ENCODE results near the gene CASTOR1.

CASTOR1 gene

DNA sequence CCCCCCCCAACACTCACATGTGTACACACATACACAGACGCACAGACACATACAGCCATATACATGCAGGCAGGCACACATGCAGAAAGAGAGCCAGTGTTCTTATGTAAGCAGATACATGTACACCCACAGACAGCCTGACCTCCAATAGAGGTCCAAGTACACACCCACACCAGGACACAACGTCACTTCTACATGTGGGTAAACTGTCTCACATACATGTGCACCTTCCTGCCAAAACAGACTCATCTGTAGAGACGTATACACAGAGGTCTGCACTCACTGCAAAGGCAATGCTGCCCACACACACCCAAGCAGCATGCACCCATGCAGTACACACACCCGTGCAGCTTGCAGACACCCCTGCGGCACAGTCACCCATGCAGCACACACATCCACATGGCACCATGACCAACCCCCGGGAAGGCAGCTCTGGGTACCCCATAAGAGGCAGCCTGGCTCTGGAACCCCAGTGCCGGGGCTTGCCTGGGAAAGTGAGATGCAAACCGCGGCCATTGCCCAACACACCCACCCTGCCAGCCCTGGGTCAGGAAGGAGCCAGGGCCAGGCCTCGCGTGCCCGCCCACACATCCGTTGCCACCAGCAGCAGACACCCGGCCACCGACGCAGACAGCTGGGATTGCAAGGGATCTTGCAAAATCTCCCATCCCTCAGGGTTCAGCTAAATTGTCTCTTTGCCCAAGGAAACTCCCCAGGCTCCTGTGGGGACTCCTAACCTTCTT, 10.1 kb downstream of the CASTOR1 start:
- Histone ChIP-seq H3K79me2 (ENCODE audit: insufficient read depth, low read length) (no peaks in the 10 kb centered on the region), H3K36me3 (ENCODE audit: low read length) (no peaks in the 10 kb centered on the region), H3K4me3 (ENCODE audit: insufficient read depth, low read length, poor library complexity, severe bottlenecking) (no peak overlapping the region), H3K27ac (ENCODE audit: low read depth, low read length) (no peak overlapping the region), H2AFZ (ENCODE audit: low read depth, low read length, severe bottlenecking) (no peak overlapping the region), H3K9me2 (replicated peaks; ENCODE audit: insufficient read depth, low read length) (no peaks in the 10 kb centered on the region), H3K9ac (ENCODE audit: low read length) (no peak overlapping the region), H3K9me3 (ENCODE audit: insufficient read depth, low read length) (no peaks in the 10 kb centered on the region), H3K4me2 (ENCODE audit: low read depth, low read length, poor library complexity, severe bottlenecking) (no peak overlapping the region), H3K27me3 (ENCODE audit: low read length) (no peaks in the 10 kb centered on the region), H4K20me1 (ENCODE audit: low read depth, low read length) (no peaks in the 10 kb centered on the region), H3F3A (ENCODE audit: insufficient read depth) (no peaks in the 10 kb centered on the region)
- TF ChIP-seq, protein P1, sequence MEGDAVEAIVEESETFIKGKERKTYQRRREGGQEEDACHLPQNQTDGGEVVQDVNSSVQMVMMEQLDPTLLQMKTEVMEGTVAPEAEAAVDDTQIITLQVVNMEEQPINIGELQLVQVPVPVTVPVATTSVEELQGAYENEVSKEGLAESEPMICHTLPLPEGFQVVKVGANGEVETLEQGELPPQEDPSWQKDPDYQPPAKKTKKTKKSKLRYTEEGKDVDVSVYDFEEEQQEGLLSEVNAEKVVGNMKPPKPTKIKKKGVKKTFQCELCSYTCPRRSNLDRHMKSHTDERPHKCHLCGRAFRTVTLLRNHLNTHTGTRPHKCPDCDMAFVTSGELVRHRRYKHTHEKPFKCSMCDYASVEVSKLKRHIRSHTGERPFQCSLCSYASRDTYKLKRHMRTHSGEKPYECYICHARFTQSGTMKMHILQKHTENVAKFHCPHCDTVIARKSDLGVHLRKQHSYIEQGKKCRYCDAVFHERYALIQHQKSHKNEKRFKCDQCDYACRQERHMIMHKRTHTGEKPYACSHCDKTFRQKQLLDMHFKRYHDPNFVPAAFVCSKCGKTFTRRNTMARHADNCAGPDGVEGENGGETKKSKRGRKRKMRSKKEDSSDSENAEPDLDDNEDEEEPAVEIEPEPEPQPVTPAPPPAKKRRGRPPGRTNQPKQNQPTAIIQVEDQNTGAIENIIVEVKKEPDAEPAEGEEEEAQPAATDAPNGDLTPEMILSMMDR (IDR thresholded peaks at IDR 0.05; ENCODE audit: insufficient read depth, low read length, poor library complexity, severe bottlenecking), result no peak
- TF ChIP-seq EZH2phosphoT487 (conservative IDR thresholded peaks at IDR 0.05; ENCODE audit: low read length), result no peak

DNA sequence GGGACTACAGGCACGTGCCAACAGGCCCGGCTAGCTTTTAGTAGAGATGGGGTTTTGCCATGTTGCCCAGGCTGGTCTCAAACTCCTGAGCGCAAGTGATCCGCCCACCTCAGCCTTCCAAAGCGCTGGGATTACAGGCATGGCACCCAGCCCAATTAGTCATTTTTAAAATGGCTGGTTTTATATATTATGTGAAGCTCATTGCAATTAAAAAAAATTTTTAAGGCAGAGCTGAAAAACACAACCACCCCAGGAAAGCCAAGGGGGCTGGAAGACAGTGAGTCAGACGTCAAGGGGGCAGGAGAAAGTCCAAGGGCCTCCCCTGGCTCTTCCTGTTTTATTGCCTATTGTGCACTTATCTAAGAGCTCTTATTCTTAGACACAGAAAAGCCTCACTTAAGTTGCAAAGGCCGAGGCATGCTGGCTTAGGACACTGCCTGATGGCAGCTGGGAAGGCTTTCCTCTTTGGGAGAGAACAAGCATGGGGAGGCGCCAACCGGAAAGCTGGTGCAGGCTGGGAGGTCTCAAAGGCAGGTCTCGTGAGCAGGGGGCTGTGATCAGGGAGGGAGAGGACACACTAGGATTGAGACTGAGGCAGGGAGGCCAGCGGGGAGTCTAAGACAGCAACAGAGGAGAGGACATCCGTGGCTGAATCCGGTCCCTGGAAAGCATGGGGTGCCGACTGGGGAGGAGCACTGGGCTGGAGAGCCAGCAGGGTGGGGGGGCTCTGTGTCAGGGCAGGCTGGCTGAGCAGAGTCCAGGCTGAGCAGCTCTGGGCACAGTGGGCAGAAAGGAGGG, 11.6 kb downstream of the CASTOR1 start:
- no peaks in the 10 kb centered on the region for H3F3A ChIP-seq (ENCODE audit: insufficient read depth)
- no peak overlapping the region for H2AFZ ChIP-seq (ENCODE audit: low read depth, low read length, severe bottlenecking)
- TF ChIP-seq, protein P1 (IDR thresholded peaks at IDR 0.05; ENCODE audit: insufficient read depth, low read length, poor library complexity, severe bottlenecking), result no peak
- no peak for TF ChIP-seq EZH2phosphoT487 (conservative IDR thresholded peaks at IDR 0.05; ENCODE audit: low read length)
- H3K27me3 ChIP-seq (ENCODE audit: low read length), result no peaks in the 10 kb centered on the region
- no peaks in the 10 kb centered on the region for H4K20me1 ChIP-seq (ENCODE audit: low read depth, low read length)
- H3K27ac ChIP-seq (ENCODE audit: low read depth, low read length), result no peak overlapping the region
- H3K9me2 ChIP-seq (replicated peaks; ENCODE audit: insufficient read depth, low read length), result no peaks in the 10 kb centered on the region
- no peak overlapping the region for H3K4me3 ChIP-seq (ENCODE audit: insufficient read depth, low read length, poor library complexity, severe bottlenecking)
- H3K36me3 ChIP-seq (ENCODE audit: low read length), result no peaks in the 10 kb centered on the region
- H3K9ac ChIP-seq (ENCODE audit: low read length), result no peak overlapping the region
- H3K79me2 ChIP-seq (ENCODE audit: insufficient read depth, low read length), result no peaks in the 10 kb centered on the region
- no peak overlapping the region for H3K4me2 ChIP-seq (ENCODE audit: low read depth, low read length, poor library complexity, severe bottlenecking)
- H3K9me3 ChIP-seq (ENCODE audit: insufficient read depth, low read length), result no peaks in the 10 kb centered on the region

DNA sequence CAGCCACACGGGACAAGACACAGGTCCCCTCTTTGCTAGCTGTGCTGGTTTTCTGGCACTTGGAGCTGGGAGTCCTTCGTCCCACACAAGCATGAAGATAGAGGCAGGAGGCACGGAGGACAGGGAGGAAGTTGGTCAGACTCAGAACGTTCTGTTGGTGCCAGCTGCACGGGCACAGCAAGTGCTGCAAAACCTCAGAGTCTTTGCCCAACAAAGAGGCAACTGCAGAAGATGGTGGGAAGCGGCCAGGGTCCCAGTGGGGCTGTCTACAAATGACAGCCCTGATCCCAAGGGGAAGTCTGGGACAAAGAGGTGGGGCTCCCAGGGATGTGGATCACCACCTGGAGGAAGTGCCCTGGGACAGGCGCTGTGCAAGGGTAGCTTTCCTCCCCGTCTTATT, 13.3 kb downstream of the CASTOR1 start:
- H3K4me3 ChIP-seq (ENCODE audit: insufficient read depth, low read length, poor library complexity, severe bottlenecking), result no peak overlapping the region
- H3K9ac ChIP-seq (ENCODE audit: low read length), result no peak overlapping the region
- no peaks in the 10 kb centered on the region for H4K20me1 ChIP-seq (ENCODE audit: low read depth, low read length)
- no peak overlapping the region for H3K4me2 ChIP-seq (ENCODE audit: low read depth, low read length, poor library complexity, severe bottlenecking)
- H2AFZ ChIP-seq (ENCODE audit: low read depth, low read length, severe bottlenecking), result no peak overlapping the region
- no peaks in the 10 kb centered on the region for H3K79me2 ChIP-seq (ENCODE audit: insufficient read depth, low read length)
- no peaks in the 10 kb centered on the region for H3F3A ChIP-seq (ENCODE audit: insufficient read depth)
- no peak for TF ChIP-seq EZH2phosphoT487 (conservative IDR thresholded peaks at IDR 0.05; ENCODE audit: low read length)
- TF ChIP-seq, protein P1 (IDR thresholded peaks at IDR 0.05; ENCODE audit: insufficient read depth, low read length, poor library complexity, severe bottlenecking), result no peak
- H3K36me3 ChIP-seq (ENCODE audit: low read length), result no peaks in the 10 kb centered on the region
- no peak overlapping the region for H3K27ac ChIP-seq (ENCODE audit: low read depth, low read length)
- H3K9me2 ChIP-seq (replicated peaks; ENCODE audit: insufficient read depth, low read length), result no peaks in the 10 kb centered on the region
- H3K27me3 ChIP-seq (ENCODE audit: low read length), result no peaks in the 10 kb centered on the region
- no peaks in the 10 kb centered on the region for H3K9me3 ChIP-seq (ENCODE audit: insufficient read depth, low read length)

Data from SU-DHL-6 (cell line).